Ishikawa (cell line): ENCODE results near the gene FAM120B.

Experiments used
- CEBPB ChIP-seq: IDR thresholded peaks from 2 replicates; pipeline ENCODE4 v1.6.1; 2012
- CREB1 ChIP-seq: IDR thresholded peaks from 2 replicates; pipeline ENCODE4 v1.6.1; 2012; ENCODE audit warnings: low read depth
- EGR1 ChIP-seq: IDR thresholded peaks from 2 replicates; pipeline ENCODE4 v1.6.1; 2012
- EP300 ChIP-seq: IDR thresholded peaks from 2 replicates; pipeline ENCODE4 v1.6.1; 2012; ENCODE audit warnings: borderline replicate concordance
- FOXM1 ChIP-seq: IDR thresholded peaks from 2 replicates; pipeline ENCODE4 v1.6.1; 2012; ENCODE audit warnings: low read depth, borderline replicate concordance
- NFIC ChIP-seq: IDR thresholded peaks from 2 replicates; pipeline ENCODE4 v1.6.1; 2012
- RAD21 ChIP-seq: IDR thresholded peaks from 2 replicates; pipeline ENCODE4 v1.6.1; 2012; ENCODE audit warnings: low read depth
- TAF1 ChIP-seq: IDR thresholded peaks from 2 replicates; pipeline ENCODE4 v1.6.1; 2012; ENCODE audit warnings: low read depth, mild to moderate bottlenecking
- TCF12 ChIP-seq: IDR thresholded peaks from 2 replicates; pipeline ENCODE4 v1.6.1; 2012; ENCODE audit warnings: low read depth
- TEAD4 ChIP-seq: IDR thresholded peaks from 2 replicates; pipeline ENCODE4 v1.6.1; 2012
- YY1 ChIP-seq: IDR thresholded peaks from 2 replicates; pipeline ENCODE4 v1.6.1; 2012; ENCODE audit warnings: low read depth
- ZBTB7A ChIP-seq: IDR thresholded peaks from 2 replicates; pipeline ENCODE4 v1.6.1; 2012; ENCODE audit warnings: low read depth
- TF ChIP-seq, protein P1 (sequence below): IDR thresholded peaks from 2 replicates; pipeline ENCODE4 v1.6.1; 2012
- TF ChIP-seq, protein P2 (sequence below): IDR thresholded peaks from 2 replicates; pipeline ENCODE4 v1.6.1; 2012
- TF ChIP-seq, protein P3 (sequence below): IDR thresholded peaks from 2 replicates; pipeline ENCODE4 v1.6.1; 2012; ENCODE audit warnings: low read depth, mild to moderate bottlenecking

The FAM120B gene

DNA sequence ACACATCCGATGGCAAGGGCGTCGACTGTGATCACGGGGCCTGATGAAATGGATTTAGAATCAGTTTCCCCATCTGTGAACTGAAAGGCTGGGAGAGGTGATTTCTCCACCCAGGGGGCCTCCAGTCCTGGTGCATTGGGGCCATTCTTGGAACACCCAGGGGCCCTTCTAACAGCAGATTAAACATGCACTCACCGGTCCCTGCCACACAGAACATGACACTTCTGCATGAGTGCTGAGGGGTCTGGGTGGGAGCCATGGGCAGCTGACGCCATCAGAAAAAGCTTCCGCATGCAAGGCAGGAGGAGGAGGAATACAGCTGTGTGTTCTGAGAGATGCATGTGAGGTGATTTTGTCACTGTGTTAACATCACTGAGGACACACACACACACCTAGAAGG lies 42.5 kb upstream of the FAM120B start:
- no peak for TF ChIP-seq EP300
- TF ChIP-seq YY1, result no peak
- no peak for TF ChIP-seq TEAD4
- TF ChIP-seq, protein P1, sequence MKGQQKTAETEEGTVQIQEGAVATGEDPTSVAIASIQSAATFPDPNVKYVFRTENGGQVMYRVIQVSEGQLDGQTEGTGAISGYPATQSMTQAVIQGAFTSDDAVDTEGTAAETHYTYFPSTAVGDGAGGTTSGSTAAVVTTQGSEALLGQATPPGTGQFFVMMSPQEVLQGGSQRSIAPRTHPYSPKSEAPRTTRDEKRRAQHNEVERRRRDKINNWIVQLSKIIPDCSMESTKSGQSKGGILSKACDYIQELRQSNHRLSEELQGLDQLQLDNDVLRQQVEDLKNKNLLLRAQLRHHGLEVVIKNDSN, result no peak
- no peak for TF ChIP-seq CEBPB
- TF ChIP-seq FOXM1, result no peak
- TF ChIP-seq, protein P2, sequence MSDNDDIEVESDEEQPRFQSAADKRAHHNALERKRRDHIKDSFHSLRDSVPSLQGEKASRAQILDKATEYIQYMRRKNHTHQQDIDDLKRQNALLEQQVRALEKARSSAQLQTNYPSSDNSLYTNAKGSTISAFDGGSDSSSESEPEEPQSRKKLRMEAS, result no peak
- TF ChIP-seq, protein P3, sequence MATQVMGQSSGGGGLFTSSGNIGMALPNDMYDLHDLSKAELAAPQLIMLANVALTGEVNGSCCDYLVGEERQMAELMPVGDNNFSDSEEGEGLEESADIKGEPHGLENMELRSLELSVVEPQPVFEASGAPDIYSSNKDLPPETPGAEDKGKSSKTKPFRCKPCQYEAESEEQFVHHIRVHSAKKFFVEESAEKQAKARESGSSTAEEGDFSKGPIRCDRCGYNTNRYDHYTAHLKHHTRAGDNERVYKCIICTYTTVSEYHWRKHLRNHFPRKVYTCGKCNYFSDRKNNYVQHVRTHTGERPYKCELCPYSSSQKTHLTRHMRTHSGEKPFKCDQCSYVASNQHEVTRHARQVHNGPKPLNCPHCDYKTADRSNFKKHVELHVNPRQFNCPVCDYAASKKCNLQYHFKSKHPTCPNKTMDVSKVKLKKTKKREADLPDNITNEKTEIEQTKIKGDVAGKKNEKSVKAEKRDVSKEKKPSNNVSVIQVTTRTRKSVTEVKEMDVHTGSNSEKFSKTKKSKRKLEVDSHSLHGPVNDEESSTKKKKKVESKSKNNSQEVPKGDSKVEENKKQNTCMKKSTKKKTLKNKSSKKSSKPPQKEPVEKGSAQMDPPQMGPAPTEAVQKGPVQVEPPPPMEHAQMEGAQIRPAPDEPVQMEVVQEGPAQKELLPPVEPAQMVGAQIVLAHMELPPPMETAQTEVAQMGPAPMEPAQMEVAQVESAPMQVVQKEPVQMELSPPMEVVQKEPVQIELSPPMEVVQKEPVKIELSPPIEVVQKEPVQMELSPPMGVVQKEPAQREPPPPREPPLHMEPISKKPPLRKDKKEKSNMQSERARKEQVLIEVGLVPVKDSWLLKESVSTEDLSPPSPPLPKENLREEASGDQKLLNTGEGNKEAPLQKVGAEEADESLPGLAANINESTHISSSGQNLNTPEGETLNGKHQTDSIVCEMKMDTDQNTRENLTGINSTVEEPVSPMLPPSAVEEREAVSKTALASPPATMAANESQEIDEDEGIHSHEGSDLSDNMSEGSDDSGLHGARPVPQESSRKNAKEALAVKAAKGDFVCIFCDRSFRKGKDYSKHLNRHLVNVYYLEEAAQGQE, result no peak
- TF ChIP-seq NFIC, result no peak
- no peak for TF ChIP-seq CREB1
- no peak for TF ChIP-seq TAF1
- no peak for TF ChIP-seq TCF12
- no peak for TF ChIP-seq EGR1
- no peak for TF ChIP-seq RAD21
- no peak for TF ChIP-seq ZBTB7A

DNA sequence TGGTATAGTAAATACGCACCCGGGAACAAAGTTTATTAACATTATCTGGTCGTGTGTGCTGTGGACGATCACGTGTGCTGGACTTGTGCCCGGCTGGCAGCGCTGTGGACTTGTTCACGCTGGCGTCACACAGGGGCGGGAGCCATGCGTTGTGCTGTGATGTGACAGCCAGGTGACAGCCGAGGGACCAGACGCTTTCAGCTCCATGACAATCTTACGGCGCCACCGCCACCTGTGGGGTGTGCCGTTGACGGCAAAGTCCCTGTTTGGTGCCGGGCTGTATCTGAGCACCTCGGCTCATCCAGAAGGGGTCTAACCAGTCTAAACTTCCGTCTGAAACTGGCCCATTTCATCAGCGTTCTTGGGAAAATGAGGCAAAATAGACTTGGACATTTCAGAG lies 40.9 kb upstream of the FAM120B start:
- no peak for TF ChIP-seq ZBTB7A
- TF ChIP-seq TEAD4, result no peak

DNA sequence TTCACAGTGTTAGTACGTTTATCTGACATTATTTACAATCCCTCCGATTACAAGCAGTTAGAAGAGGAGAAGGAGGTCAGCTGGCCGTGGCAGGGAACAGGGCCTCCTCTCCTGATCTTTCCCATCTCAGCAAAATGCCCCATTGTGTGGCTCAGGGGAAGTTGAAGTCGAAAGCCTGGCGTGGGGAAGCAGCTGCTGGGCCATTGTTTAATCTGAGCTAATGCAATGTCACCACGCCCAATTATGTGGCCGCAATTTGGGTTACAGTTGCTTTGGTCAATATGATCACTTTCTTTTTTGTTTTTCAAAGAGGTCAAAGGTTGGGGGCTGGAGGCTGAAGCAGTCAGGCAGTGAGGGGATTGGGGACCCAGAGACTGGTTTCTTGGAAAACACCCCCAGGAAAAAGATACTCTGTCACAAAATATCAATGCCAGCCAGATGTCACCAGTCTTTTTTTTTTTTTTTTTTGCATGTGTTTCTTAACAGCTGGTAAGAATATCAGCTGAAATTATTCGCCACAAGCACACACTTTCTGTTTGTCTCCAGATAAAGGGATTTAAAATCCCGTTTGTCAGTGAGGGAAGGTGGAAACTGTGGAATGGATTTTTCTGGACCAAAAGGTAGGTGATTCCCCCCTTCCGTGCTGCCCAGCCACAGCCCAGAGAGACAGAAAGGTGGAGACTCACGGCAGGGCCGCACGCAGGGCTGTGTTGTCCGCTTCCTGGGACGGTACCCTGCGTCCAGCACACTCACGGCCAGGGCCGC lies 40.3 kb upstream of the FAM120B start:
- no peak for TF ChIP-seq CREB1
- TF ChIP-seq CEBPB, result no peak
- no peak for TF ChIP-seq EGR1
- TF ChIP-seq ZBTB7A, result no peak
- no peak for TF ChIP-seq RAD21
- TF ChIP-seq TCF12, result no peak
- TF ChIP-seq YY1, result no peak
- no peak for TF ChIP-seq TAF1
- TF ChIP-seq, protein P3, result no peak
- TF ChIP-seq TEAD4, result no peak
- no peak for TF ChIP-seq EP300
- TF ChIP-seq, protein P2, result no peak
- TF ChIP-seq NFIC, result no peak
- no peak for TF ChIP-seq FOXM1
- TF ChIP-seq, protein P1, result no peak

DNA sequence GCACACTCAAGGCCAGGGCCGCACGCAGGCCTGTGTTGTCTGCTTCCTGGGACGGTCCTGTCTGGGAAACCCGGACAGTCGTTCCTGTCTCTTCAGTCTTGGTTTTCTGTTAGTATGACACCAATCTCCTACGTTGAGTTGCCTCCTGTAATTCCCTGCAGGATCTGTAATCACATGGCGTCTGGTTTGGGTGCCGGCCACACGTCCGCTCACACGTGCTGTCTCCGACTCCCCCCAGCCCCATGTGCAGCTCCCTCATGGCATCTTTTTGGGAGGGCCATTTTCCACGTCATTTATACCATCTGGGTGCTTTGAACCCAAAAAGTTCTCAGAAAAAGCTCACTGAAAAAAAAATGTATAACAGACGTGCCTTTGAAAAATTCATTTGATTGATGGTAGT lies 38.9 kb upstream of the FAM120B start:
- TF ChIP-seq, protein P3, result no peak
- no peak for TF ChIP-seq CEBPB
- TF ChIP-seq ZBTB7A, result no peak
- no peak for TF ChIP-seq EP300
- no peak for TF ChIP-seq EGR1
